Activated naive CD8-positive, alpha-beta T cell treated with anti-CD3 and anti-CD28 coated beads, Interleukin-2, amount 10 ng/mL, durations not matched to agents 7 days and 5 days (primary cell): Measurements from ENCODE around the gene ZBP1. TPM values are rescaled to one million over a fixed set of nuclear protein-coding genes. Genes with fewer than 3 reads are reported as not detected.

Experiments used
- ATAC-seq: fragments of 150-1000 bp; cut with Tn5 transposase; one replicate; pipeline ENCODE4 v1.10.0; 2021; ENCODE audit warnings: low read depth, moderate library complexity
- POLR2A ChIA-PET: fragments of 350-600 bp; sonication (Branson Sonifier 250); formaldehyde crosslinking; loops from one replicate; lab custom pipeline; 2021; ENCODE audit warnings: antibody characterized with exemption; lab: Charles Lee
- DNase-seq: peaks from one replicate; pipeline ENCODE4 v3.0.0; 2021
- H3K27ac Mint-ChIP-seq: one replicate; pipeline ENCODE4 v1.8.0; 2022; ENCODE audit warnings: mild to moderate bottlenecking, mixed read lengths
- H3K27me3 Mint-ChIP-seq: one replicate; pipeline ENCODE4 v1.8.0; 2022; ENCODE audit warnings: mild to moderate bottlenecking, moderate library complexity, mixed read lengths
- H3K36me3 Mint-ChIP-seq: one replicate; pipeline ENCODE4 v1.8.0; 2021; ENCODE audit warnings: mild to moderate bottlenecking, mixed read lengths
- H3K4me1 Mint-ChIP-seq: one replicate; pipeline ENCODE4 v1.8.0; 2021; ENCODE audit warnings: mixed read lengths
- H3K4me3 Mint-ChIP-seq: one replicate; pipeline ENCODE4 v1.8.0; 2022; ENCODE audit warnings: mild to moderate bottlenecking, moderate library complexity, mixed read lengths
- H3K9me3 Mint-ChIP-seq: one replicate; pipeline ENCODE4 v1.8.0; 2021; ENCODE audit warnings: mixed read lengths
- total RNA-seq, 2 experiments: library from RNA; stranded (reverse); gene quantifications; one replicate each; pipeline ENCODE4 v1.2.3, GENCODE V29; 2021

ZBP1 gene
- total RNA-seq, 2 experiments from 2014 or later = 27.5 to 28.5 TPM

DNA sequence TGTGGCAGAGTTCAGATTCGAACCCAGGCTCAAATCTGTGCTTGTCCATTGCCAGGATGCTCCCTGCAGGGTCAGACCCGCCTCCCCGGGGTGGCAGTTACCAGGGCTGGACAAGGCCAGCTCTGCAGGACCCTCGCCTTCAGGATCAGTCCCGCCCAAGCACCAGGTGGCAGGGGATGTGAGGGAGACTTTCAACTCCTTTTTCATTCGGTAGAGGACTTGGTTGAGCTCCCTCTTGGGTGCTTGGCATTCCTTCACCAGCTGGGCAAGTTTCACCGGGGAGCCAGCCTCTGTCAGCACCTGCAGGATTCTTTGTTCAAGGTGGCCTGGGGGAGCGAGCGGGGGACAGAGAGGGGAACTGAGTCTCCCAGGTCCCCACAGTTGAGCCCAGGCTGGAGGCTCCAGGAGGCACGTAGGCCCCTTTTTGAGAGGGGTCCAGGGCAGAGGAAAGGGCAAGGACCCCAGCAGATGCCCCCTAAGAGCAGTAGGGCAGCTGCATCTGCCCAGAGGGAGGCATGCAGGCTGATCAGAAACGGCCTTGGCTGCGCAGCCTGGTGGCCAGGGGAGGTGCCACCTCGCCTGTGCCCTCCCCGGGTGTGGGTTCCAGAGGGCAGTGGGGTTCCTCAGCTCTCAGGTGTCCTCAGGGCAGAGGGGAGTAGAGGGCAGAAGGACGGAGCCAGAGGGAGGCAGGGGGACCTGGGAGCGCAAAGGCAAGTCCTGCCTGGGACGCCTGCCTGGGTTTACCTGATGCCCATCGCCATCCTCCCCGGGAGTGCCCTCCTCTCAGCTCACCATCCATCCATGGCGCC, 3.9 kb downstream of the ZBP1 start:
- POLR2A ChIA-PET = interaction anchor here (4.6 kb wide), 1 partner anchor 12 kb away, joined by 103 read pairs; no protein-coding TSS in a partner anchor
- peaks cover 37% of the 10 kb centered on the region for H3K4me1 Mint-ChIP-seq
- no peak for ATAC-seq
- peak overlapping the region; percentile 56 for H3K27ac Mint-ChIP-seq
- H3K9me3 Mint-ChIP-seq = no peaks in the 10 kb centered on the region
- H3K4me3 Mint-ChIP-seq = no peak overlapping the region
- no peak for DNase-seq
- peaks cover 15% of the 10 kb centered on the region for H3K36me3 Mint-ChIP-seq
- H3K27me3 Mint-ChIP-seq = no peaks in the 10 kb centered on the region

- no peaks in the 10 kb centered on the region for H3K27me3 Mint-ChIP-seq
- peaks cover 28% of the 10 kb centered on the region for H3K4me1 Mint-ChIP-seq
- H3K9me3 Mint-ChIP-seq = no peaks in the 10 kb centered on the region
- POLR2A ChIA-PET = interaction anchor here (1.1 kb wide), 1 partner anchor 11 kb away, joined by 3 read pairs; no protein-coding TSS in a partner anchor
- ATAC-seq (no peak), DNase-seq (no peak)
- H3K27ac Mint-ChIP-seq = no peak overlapping the region
- peaks cover 17% of the 10 kb centered on the region for H3K36me3 Mint-ChIP-seq
- no peak overlapping the region for H3K4me3 Mint-ChIP-seq
Measured at GRCh38 chr20:57615445-57615811, 4.8 kb downstream of the ZBP1 start.

DNA sequence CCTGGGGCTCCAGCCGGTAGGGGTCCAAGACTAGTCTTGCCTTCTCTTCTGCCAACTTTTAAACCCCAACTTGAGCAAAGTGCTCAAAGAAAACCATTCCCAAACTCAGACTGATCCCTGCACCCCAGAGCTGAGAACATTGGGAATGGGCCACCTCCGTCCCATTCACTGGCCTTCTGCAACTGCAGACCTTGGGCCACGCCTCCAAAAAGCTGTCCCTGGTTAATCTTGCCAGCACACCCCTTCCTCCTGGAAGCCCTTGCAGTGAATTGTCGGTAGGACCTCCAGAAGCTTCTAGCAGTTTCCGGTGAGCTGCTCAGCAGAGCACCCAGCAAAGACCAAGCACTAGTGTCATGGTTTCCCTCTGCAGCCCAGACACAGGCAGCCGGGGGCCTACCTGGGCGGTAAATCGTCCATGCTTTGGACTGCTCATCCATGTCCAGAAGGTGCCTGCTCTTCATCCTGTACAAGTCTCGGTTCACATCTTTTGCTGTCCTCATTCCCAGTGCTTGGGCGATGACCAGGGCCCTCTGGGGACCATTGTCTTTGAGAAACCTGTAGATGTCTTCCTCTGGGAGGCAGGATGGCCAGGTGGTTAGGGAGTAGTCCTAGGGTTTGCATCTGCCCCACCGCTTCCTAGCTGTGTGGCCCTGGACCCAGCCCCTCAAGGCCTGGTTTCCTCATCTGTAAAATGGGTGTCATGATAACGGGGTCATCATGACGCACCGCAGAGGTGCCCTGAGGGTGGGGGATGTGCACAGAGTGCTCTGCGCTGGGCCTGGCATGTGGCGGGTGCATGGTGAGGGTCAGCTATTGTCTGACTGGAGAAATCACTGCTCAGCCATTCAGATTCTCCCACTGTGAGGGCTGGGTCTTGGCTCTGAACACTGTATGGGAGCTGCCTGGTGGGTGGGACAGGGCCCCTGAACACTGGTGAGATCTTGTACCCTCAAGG, 5.5 kb downstream of the ZBP1 start:
- H3K27ac Mint-ChIP-seq = no peak overlapping the region
- DNase-seq (peak; percentile 17), ATAC-seq (no peak)
- H3K27me3 Mint-ChIP-seq = no peaks in the 10 kb centered on the region
- H3K36me3 Mint-ChIP-seq = peaks cover 19% of the 10 kb centered on the region
- no peaks in the 10 kb centered on the region for H3K9me3 Mint-ChIP-seq
- H3K4me1 Mint-ChIP-seq = peaks cover 26% of the 10 kb centered on the region
- POLR2A ChIA-PET = interaction anchor here (1.1 kb wide), 1 partner anchor 10 kb away, joined by 3 read pairs; no protein-coding TSS in a partner anchor
- no peak overlapping the region for H3K4me3 Mint-ChIP-seq

DNA sequence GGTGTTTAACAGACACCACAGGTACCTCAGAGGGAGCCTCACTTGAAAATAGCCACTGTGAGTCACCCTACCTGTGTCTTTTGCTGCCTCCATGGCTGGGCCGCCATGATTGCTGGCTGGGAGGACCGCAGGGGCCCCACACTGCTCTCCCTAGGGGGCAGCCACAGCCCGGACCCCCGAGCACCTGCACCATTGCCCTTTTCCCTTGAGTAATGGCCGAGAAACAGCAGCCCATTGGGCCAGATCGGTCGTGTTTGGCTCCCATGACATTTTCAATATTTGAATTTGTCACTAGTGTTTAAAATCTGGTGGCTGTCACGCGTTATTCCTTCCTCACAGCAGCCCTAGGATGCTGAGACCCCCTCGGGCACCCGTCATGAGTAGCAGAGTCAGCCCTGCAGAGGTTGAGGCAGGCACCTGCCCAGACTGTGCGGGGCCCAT, 6.7 kb downstream of the ZBP1 start:
- Mint-ChIP-seq H3K9me3 (no peaks in the 10 kb centered on the region), H3K4me3 (no peak overlapping the region), H3K4me1 (peaks cover 16% of the 10 kb centered on the region), H3K36me3 (peaks cover 25% of the 10 kb centered on the region), H3K27me3 (no peaks in the 10 kb centered on the region), H3K27ac (no peak overlapping the region)
- POLR2A ChIA-PET = no interaction called here
- no peak for ATAC-seq
- DNase-seq = no peak

DNA sequence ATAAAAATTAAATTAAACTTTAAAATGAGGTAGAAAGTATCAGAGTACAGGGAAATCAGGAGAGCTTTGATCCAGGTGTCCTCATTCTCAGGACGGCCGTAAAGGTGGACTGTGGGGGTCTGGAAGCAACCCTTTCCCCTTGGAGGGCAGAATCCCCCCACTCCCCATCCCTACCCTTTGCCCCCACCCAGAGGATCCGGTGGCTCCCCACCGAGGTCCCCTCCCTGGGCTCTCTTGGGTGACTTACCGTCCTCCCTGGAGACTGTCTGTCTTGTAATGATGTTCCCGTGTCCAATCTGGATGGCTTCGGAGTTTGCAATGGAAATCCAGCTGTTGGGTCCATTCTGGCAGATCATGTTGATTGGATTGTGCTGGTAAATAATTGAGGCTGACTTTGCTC, 7.3 kb downstream of the ZBP1 start:
- POLR2A ChIA-PET = no interaction called here
- ATAC-seq (no peak), DNase-seq (no peak)
- Mint-ChIP-seq H3K36me3 (peaks cover 24% of the 10 kb centered on the region), H3K27ac (no peak overlapping the region), H3K27me3 (no peaks in the 10 kb centered on the region), H3K9me3 (no peaks in the 10 kb centered on the region), H3K4me3 (no peak overlapping the region), H3K4me1 (peaks cover 10% of the 10 kb centered on the region)

- Mint-ChIP-seq H3K4me3 (no peak overlapping the region), H3K27me3 (no peaks in the 10 kb centered on the region), H3K36me3 (peaks cover 25% of the 10 kb centered on the region), H3K4me1 (peaks cover 5% of the 10 kb centered on the region), H3K9me3 (no peaks in the 10 kb centered on the region), H3K27ac (no peak overlapping the region)
- POLR2A ChIA-PET = no interaction called here
- no peak for ATAC-seq
- DNase-seq = no peak
Measured at GRCh38 chr20:57612436-57612835, 7.8 kb downstream of the ZBP1 start.

GRCh38 chr20:57611586-57612311, 8.5 kb downstream of the ZBP1 start:
- no peak overlapping the region for H3K4me3 Mint-ChIP-seq
- POLR2A ChIA-PET = no interaction called here
- no peak for ATAC-seq
- H3K4me1 Mint-ChIP-seq = no peaks in the 10 kb centered on the region
- DNase-seq = no peak
- peaks cover 21% of the 10 kb centered on the region for H3K36me3 Mint-ChIP-seq
- no peaks in the 10 kb centered on the region for H3K27me3 Mint-ChIP-seq
- no peaks in the 10 kb centered on the region for H3K9me3 Mint-ChIP-seq
- no peak overlapping the region for H3K27ac Mint-ChIP-seq

GRCh38 chr20:57610261-57610952, 9.8 kb downstream of the ZBP1 start:
- peaks cover 24% of the 10 kb centered on the region for H3K36me3 Mint-ChIP-seq
- POLR2A ChIA-PET = interaction anchor here (1.5 kb wide), 1 partner anchor 9 kb away, joined by 3 read pairs; no protein-coding TSS in a partner anchor
- DNase-seq = peak; percentile 22
- no peak overlapping the region for H3K4me3 Mint-ChIP-seq
- peaks cover under 1% of the 10 kb centered on the region for H3K4me1 Mint-ChIP-seq
- H3K27ac Mint-ChIP-seq = peak overlapping the region; percentile 9
- H3K27me3 Mint-ChIP-seq = no peaks in the 10 kb centered on the region
- ATAC-seq = no peak
- H3K9me3 Mint-ChIP-seq = no peaks in the 10 kb centered on the region

DNA sequence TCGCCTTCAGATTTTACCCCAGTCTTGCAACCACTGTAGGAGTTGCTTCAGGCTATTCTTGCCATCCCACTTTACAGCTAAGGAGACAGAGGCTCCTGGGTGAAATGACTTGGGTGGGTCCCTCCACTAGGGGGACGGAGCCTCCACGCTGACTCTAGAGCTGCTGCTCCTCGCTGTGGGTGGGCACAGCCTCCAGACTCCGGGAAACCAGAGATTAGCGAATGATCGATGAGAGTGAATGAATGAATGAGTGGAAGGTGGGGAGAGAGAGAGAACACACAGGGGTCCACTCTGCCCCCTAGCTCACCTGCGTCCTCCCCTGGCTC, 10.4 kb downstream of the ZBP1 start:
- Mint-ChIP-seq H3K9me3 (no peaks in the 10 kb centered on the region), H3K36me3 (peaks cover 22% of the 10 kb centered on the region), H3K27me3 (no peaks in the 10 kb centered on the region), H3K27ac (no peak overlapping the region), H3K4me3 (no peak overlapping the region), H3K4me1 (peaks cover 6% of the 10 kb centered on the region)
- no peak for ATAC-seq
- POLR2A ChIA-PET = interaction anchor here (1.5 kb wide), 1 partner anchor 9 kb away, joined by 3 read pairs; no protein-coding TSS in a partner anchor
- peak; percentile 15 for DNase-seq

- H3K4me3 Mint-ChIP-seq = no peak overlapping the region
- POLR2A ChIA-PET = interaction anchor here (1.5 kb wide), 1 partner anchor 10 kb away, joined by 3 read pairs; no protein-coding TSS in a partner anchor
- H3K27me3 Mint-ChIP-seq = no peaks in the 10 kb centered on the region
Measured at GRCh38 chr20:57609086-57609841, 11.0 kb downstream of the ZBP1 start.

DNA sequence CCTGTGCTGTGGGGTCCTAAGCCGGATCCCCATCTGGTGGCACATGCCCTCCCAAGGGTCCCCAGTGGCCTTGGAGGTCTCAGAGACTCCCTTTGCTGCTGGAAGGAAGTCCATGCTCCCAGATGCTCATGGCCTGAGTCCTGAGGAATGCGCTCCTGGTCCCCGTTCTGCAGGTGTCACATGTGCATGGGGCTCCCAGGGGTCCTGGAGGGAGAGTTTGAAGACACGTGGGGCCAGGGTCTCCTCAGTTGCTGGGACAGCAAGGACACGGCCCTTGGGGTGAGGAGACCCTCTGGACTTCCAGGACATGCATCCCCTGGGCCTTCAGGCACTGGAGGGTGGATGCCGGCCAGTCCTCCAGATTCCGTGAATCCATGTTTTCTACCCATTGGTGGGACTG, 11.7 kb downstream of the ZBP1 start:
- no peak overlapping the region for H3K4me3 Mint-ChIP-seq
- H3K36me3 Mint-ChIP-seq = peaks cover 17% of the 10 kb centered on the region
- H3K27me3 Mint-ChIP-seq = no peaks in the 10 kb centered on the region
- DNase-seq (peak; percentile 18), ATAC-seq (no peak)
- POLR2A ChIA-PET = no interaction called here
- H3K4me1 Mint-ChIP-seq = peaks cover 8% of the 10 kb centered on the region
- no peaks in the 10 kb centered on the region for H3K9me3 Mint-ChIP-seq
- no peak overlapping the region for H3K27ac Mint-ChIP-seq

More at GRCh38 chr20:57609086-57609841, 11.0 kb downstream of the ZBP1 start:
- peaks cover 8% of the 10 kb centered on the region for H3K4me1 Mint-ChIP-seq
- DNase-seq (no peak), ATAC-seq (no peak)
- peaks cover 19% of the 10 kb centered on the region for H3K36me3 Mint-ChIP-seq
- no peaks in the 10 kb centered on the region for H3K9me3 Mint-ChIP-seq
- H3K27ac Mint-ChIP-seq = no peak overlapping the region

DNA sequence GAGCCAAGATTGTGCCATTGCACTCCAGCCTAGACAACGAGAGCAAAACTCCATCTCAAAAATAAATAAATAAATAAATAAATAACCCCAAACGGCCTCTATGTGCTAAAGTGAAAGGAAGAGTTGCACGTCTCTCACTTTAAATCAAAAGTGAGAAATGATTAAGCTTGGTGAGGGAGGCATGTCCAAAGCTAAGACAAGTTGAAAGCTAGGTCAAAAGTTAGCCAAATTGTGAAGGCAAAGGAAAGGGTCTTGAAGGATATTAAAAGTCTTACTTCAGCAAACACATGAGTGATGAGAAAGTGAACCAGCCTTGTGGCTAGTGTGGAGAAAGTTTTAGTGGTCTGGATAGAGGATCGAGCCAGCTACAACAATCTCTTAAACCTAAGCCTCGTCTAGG, 14.3 kb downstream of the ZBP1 start:
- Mint-ChIP-seq H3K4me3 (no peak overlapping the region), H3K36me3 (peaks cover 14% of the 10 kb centered on the region), H3K4me1 (peaks cover 11% of the 10 kb centered on the region), H3K9me3 (no peaks in the 10 kb centered on the region), H3K27me3 (peaks cover 2% of the 10 kb centered on the region), H3K27ac (no peak overlapping the region)
- DNase-seq (no peak), ATAC-seq (no peak)
- POLR2A ChIA-PET = interaction anchor here (0.6 kb wide), 1 partner anchor 594 kb away, joined by 3 read pairs; no protein-coding TSS in a partner anchor
